ENCODE results near the gene ATG9B. TPM values are rescaled to one million over a fixed set of nuclear protein-coding genes. Genes with fewer than 3 reads are reported as not detected.

The ATG9B gene, protein sequence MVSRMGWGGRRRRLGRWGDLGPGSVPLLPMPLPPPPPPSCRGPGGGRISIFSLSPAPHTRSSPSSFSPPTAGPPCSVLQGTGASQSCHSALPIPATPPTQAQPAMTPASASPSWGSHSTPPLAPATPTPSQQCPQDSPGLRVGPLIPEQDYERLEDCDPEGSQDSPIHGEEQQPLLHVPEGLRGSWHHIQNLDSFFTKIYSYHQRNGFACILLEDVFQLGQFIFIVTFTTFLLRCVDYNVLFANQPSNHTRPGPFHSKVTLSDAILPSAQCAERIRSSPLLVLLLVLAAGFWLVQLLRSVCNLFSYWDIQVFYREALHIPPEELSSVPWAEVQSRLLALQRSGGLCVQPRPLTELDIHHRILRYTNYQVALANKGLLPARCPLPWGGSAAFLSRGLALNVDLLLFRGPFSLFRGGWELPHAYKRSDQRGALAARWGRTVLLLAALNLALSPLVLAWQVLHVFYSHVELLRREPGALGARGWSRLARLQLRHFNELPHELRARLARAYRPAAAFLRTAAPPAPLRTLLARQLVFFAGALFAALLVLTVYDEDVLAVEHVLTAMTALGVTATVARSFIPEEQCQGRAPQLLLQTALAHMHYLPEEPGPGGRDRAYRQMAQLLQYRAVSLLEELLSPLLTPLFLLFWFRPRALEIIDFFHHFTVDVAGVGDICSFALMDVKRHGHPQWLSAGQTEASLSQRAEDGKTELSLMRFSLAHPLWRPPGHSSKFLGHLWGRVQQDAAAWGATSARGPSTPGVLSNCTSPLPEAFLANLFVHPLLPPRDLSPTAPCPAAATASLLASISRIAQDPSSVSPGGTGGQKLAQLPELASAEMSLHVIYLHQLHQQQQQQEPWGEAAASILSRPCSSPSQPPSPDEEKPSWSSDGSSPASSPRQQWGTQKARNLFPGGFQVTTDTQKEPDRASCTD
- total RNA-seq, result 100 to 1,000 TPM in 1 of 4 donors, 10 to 100 TPM in 3; 47.6 to 125 (median 59.8) TPM

GRCh38 chr7:151024435-151025056, at the start of gene ATG9B:
TSS of gene ATG9B (minus strand) at chr7:151024494. CDS start at chr7:151024423, 71 bp downstream.
- no peak within 1 kb of the TSS for H3K4me3 ChIP-seq (ENCODE audit: low read depth, poor library complexity, severe bottlenecking)
- 70 to 75% methylated on average over 4 of the region's 4 CpGs for WGBS, 2 donors
- intact Hi-C loops (cut with DNase I; ENCODE audit: low total_unique reads), result loop anchor here (5.0 kb wide), 1 partner anchor 88 kb away; no protein-coding TSS in a partner anchor
- DNase-seq (ENCODE audit: low spot score in 2 of 2), result no peak
- TF ChIP-seq CTCF (IDR thresholded peaks at IDR 0.05) (no peak), POLR2A (IDR thresholded peaks at IDR 0.05) (no peak)

DNA sequence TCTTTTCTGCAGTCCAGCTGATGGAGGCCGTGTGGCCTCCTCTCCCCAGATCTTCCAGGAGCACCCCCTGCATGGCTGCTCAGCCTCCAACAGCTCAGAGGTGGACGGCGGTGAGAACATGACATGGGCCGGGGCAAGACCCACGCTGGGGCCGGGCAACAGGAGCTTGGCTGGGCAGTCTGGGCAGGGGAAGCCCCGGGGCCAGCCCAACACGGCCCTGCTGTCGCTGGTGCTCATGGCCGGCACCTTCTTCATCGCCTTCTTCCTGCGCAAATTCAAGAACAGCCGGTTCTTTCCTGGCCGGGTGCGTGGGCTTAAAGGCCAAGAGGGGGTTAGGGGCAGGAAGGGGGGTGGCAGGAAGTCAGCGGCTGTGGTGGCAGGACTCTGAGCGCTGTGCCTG, 49.7 kb upstream of the ATG9B start:
- no peak overlapping the region for H3K4me3 ChIP-seq (ENCODE audit: low read depth, poor library complexity, severe bottlenecking)
- TF ChIP-seq CTCF (IDR thresholded peaks at IDR 0.05) (no peak), POLR2A (IDR thresholded peaks at IDR 0.05) (no peak)
- WGBS, 2 donors, result 85 to 86% methylated on average over 17 of the region's 17 CpGs
- DNase-seq (ENCODE audit: low spot score in 2 of 2), result no peak
- intact Hi-C loops (cut with DNase I; ENCODE audit: low total_unique reads), result no loop called here

DNA sequence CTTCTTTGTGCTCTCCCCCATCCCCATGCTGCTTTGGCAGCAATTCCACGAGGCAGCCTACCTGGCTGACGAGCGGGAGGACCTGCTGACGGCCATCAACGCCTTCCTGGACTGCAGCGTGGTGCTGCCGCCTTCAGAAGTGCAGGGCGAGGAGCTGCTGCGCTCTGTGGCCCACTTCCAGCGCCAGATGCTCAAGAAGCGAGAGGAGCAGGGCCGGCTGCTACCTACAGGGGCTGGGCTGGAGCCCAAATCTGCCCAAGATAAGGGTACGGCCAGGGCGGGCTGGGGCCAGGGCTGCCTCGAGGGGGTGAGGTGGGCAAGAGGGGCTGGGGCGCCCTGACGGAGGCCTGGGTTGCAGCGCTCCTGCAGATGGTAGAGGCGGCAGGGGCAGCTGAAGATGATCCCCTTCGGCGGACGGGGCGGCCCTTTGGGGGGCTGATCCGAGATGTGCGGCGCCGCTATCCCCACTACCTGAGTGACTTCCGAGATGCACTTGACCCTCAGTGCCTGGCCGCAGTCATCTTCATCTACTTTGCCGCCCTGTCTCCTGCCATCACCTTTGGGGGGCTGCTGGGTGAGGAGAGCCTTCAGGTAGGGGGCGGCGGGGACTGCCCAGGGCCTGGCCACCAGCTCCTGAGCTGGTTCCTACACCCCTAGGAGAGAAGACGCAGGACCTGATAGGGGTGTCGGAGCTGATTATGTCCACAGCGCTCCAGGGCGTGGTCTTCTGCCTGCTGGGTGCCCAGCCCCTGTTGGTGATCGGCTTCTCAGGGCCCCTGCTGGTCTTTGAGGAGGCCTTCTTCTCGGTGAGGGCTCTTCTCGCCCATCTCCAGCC, 47.0 kb upstream of the ATG9B start:
- no peak for TF ChIP-seq POLR2A (IDR thresholded peaks at IDR 0.05)
- TF ChIP-seq CTCF (IDR thresholded peaks at IDR 0.05), result no peak
- no peak overlapping the region for H3K4me3 ChIP-seq (ENCODE audit: low read depth, poor library complexity, severe bottlenecking)
- intact Hi-C loops (cut with DNase I; ENCODE audit: low total_unique reads), result no loop called here
- DNase-seq (ENCODE audit: low spot score in 2 of 2), result no peak
- 92 to 93% methylated on average over 39 of the region's 39 CpGs for WGBS, 2 donors

DNA sequence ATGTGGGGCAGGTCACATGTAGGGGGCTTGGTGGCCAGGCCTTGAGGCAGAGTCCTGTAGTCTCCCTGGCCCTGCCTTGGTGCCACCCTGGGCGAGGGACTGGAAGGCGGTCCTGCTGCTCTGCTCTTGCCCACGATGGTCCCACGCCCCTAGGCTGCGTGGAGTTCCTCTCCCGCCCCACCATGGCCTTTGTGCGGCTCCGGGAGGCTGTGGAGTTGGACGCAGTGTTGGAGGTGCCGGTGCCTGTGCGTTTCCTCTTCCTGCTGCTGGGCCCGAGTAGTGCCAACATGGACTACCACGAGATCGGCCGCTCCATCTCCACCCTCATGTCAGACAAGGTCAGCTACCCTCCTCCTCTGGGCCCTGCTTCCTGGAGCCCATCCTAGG, 46.3 kb upstream of the ATG9B start:
- no peak for DNase-seq (ENCODE audit: low spot score in 2 of 2)
- 78 to 97% methylated on average over 6 to 15 of the region's 15 CpGs for WGBS, 2 donors
- H3K4me3 ChIP-seq (ENCODE audit: low read depth, poor library complexity, severe bottlenecking), result no peak overlapping the region
- TF ChIP-seq CTCF (IDR thresholded peaks at IDR 0.05), result no peak
- TF ChIP-seq POLR2A (IDR thresholded peaks at IDR 0.05), result no peak
- intact Hi-C loops (cut with DNase I; ENCODE audit: low total_unique reads), result no loop called here
